ENCODE results near the gene ZFP62. TPM values are rescaled to one million over a fixed set of nuclear protein-coding genes. Genes with fewer than 3 reads are reported as not detected.
"Not testable (repeated sequence)": the region's sequence is repeated elsewhere in the genome, so short reads cannot be mapped to it uniquely, and the experiment has no call there.

The ZFP62 gene
- total RNA-seq, 1 experiment from 2014 or later = 30.7 TPM

DNA sequence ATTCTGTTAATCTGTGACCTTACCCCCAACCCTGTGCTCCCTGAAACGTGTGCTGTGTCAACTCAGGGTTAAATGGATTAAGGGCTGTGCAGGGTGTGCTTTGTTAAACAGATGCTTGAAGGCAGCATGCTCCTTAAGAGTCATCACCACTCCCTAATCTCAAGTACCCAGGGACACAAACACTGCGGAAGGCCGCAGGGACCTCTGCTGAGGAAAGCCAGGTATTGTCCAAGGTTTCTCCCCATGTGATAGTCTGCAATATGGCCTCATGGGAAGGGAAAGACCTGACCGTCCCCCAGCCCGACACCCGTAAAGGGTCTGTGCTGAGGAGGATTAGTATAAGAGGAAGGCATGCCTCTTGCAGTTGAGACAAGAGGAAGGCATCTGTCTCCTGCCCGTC is 33.7 kb downstream of the ZFP62 start:
- H4K20me1 ChIP-seq (ENCODE audit: insufficient read depth); POLR2A ChIA-PET; H3K36me3 ChIP-seq (ENCODE audit: control insufficient read depth in 1 of 2, insufficient read depth in 2 of 2, low read length in 2 of 2); ATAC-seq; H3K4me3 ChIP-seq (replicated peaks in 1 of 2; ENCODE audit: low read depth in 1 of 2, low read length in 2 of 2); RAD21 ChIA-PET (ENCODE audit: low non-redundant PET in 1 of 2, low total read pairs in 2 of 2, uncharacterized antibody in 2 of 2, unreplicated experiment in 2 of 2); H3K9me3 ChIP-seq (ENCODE audit: control insufficient read depth in 1 of 2, insufficient read depth in 1 of 2, low read depth in 1 of 2, low read length in 2 of 2); CTCF ChIA-PET; H3K9me2 ChIP-seq (ENCODE audit: insufficient read depth); H2AFZ ChIP-seq (ENCODE audit: low read depth, low read length, poor library complexity, severe bottlenecking); H3K27ac ChIP-seq (ENCODE audit: low read depth, low read length); H3K27me3 ChIP-seq (ENCODE audit: insufficient read depth, low read length); intact Hi-C loops (cut with micrococcal nuclease); DNase-seq (ENCODE audit: low read depth, low spot score); H3K9ac ChIP-seq (ENCODE audit: low read length); BruUV-seq (replicated peaks); H3K4me2 ChIP-seq (ENCODE audit: low read length): not testable (repeated sequence)
- Histone ChIP-seq H3K4me1 (ENCODE audit: control insufficient read depth in 1 of 2, insufficient read depth in 2 of 2, low read length in 2 of 2) (peaks cover 7 to 35% of the 10 kb centered on the region in 2 experiments; a peak in 3 of 4 replicates), H3K79me2 (ENCODE audit: insufficient read depth, low read length) (peaks cover 17% of the 10 kb centered on the region; the same call in 1 of the 2 replicates)

DNA sequence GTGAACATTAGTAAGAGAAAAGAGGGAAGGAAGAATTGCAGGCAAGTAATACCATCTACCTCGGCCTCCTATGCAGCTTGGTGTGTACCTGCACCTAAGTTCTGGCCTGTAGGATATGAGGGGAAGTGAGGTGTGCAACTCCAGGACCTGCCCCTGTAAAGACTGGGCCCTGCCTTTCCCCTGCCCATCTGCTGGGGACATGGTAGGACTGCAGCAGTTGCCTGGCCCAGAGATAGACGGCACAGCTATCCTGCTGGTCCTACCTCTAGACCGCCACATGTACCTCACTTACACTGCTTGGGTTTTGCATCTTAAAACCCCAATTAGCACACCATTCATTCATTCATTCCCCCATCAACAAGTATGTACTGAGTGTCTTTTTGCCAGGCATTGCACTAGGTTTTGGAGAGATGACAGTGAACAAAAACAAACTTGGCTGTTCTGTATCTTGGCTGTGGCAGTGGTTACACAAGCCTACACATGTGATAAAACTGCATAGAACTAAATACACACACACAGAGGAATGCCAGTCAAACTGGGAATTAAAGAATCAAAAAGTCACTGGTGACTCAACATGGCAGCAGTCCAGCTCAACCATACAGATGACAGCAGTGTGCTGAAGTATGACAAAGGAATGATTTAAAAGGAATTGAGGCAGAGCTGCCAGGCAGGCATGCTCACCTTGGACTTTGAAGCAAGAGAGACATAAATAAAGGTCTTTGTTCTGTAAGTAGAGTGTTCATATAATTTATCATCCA is 35.1 kb downstream of the ZFP62 start:
- H4K20me1 ChIP-seq (ENCODE audit: insufficient read depth) = no peaks in the 10 kb centered on the region
- ChIA-PET RAD21 (ENCODE audit: low non-redundant PET in 1 of 2, low total read pairs in 2 of 2, uncharacterized antibody in 2 of 2, unreplicated experiment in 2 of 2) (no interaction called here), CTCF (no interaction called here), POLR2A (no interaction called here)
- DNase-seq (ENCODE audit: low read depth, low spot score) (no peak), ATAC-seq (peak; percentile 60; the same call in 1 of the 2 replicates)
- peaks cover 4 to 25% of the 10 kb centered on the region in 2 experiments; a peak in 2 of 4 replicates for H3K4me1 ChIP-seq (ENCODE audit: control insufficient read depth in 1 of 2, insufficient read depth in 2 of 2, low read length in 2 of 2)
- BruUV-seq (replicated peaks) = no TSS peak
- H3K36me3 ChIP-seq (ENCODE audit: control insufficient read depth in 1 of 2, insufficient read depth in 2 of 2, low read length in 2 of 2) = 0 out of 4 replicates have a peak, but pooled peaks cover 0 to 6% of the 10 kb centered on the region in 2 experiments
- TF ChIP-seq SIN3A (IDR thresholded peaks at IDR 0.05; ENCODE audit: low read depth) (no peak), ZNF274 (IDR thresholded peaks at IDR 0.05; ENCODE audit: low read depth, low read length) (no peak), CBX3 (IDR thresholded peaks at IDR 0.05; ENCODE audit: low read depth) (peak; percentile 32; the same call in 1 of the 2 replicates), SRF (IDR thresholded peaks at IDR 0.05; ENCODE audit: low read depth) (no peak), FOSL1 (IDR thresholded peaks at IDR 0.05; ENCODE audit: low read depth) (peak; percentile 58; the same call in 1 of the 2 replicates), EGR1 (IDR thresholded peaks at IDR 0.05; ENCODE audit: low read depth) (no peak), ELF1 (IDR thresholded peaks at IDR 0.05; ENCODE audit: borderline replicate concordance, low read depth) (no peak), RAD21 (IDR thresholded peaks at IDR 0.05; ENCODE audit: low read depth) (no peak), SP1 (IDR thresholded peaks at IDR 0.05; ENCODE audit: low read depth) (peak; percentile 46), CEBPB (IDR thresholded peaks at IDR 0.05; ENCODE audit: low read depth) (no peak), POLR2AphosphoS5 (IDR thresholded peaks at IDR 0.05; ENCODE audit: low read depth, low read length) (no peak), YY1 (IDR thresholded peaks at IDR 0.05; ENCODE audit: extremely low read depth, insufficient replicate concordance, low read depth, low read length) (no peak), JUND (IDR thresholded peaks at IDR 0.05) (peak; percentile 56), EZH2 (IDR thresholded peaks at IDR 0.05) (no peak)
- TF ChIP-seq, protein P1, sequence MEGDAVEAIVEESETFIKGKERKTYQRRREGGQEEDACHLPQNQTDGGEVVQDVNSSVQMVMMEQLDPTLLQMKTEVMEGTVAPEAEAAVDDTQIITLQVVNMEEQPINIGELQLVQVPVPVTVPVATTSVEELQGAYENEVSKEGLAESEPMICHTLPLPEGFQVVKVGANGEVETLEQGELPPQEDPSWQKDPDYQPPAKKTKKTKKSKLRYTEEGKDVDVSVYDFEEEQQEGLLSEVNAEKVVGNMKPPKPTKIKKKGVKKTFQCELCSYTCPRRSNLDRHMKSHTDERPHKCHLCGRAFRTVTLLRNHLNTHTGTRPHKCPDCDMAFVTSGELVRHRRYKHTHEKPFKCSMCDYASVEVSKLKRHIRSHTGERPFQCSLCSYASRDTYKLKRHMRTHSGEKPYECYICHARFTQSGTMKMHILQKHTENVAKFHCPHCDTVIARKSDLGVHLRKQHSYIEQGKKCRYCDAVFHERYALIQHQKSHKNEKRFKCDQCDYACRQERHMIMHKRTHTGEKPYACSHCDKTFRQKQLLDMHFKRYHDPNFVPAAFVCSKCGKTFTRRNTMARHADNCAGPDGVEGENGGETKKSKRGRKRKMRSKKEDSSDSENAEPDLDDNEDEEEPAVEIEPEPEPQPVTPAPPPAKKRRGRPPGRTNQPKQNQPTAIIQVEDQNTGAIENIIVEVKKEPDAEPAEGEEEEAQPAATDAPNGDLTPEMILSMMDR (IDR thresholded peaks at IDR 0.05 in 2 of 3, conservative IDR thresholded peaks at IDR 0.05 in 1 of 3; ENCODE audit: borderline replicate concordance in 1 of 3, insufficient read depth in 1 of 3, low read depth in 2 of 3, low read length in 2 of 3) = no peak
- TF ChIP-seq, protein P2, sequence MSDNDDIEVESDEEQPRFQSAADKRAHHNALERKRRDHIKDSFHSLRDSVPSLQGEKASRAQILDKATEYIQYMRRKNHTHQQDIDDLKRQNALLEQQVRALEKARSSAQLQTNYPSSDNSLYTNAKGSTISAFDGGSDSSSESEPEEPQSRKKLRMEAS (IDR thresholded peaks at IDR 0.05) = peak; percentile 60
- no peak overlapping the region for H3K27ac ChIP-seq (ENCODE audit: low read depth, low read length)
- intact Hi-C loops (cut with micrococcal nuclease) = no loop called here
- no peak overlapping the region for H2AFZ ChIP-seq (ENCODE audit: low read depth, low read length, poor library complexity, severe bottlenecking)
- H3K4me3 ChIP-seq (replicated peaks in 1 of 2; ENCODE audit: low read depth in 1 of 2, low read length in 2 of 2) = no peak overlapping the region
- H3K4me2 ChIP-seq (ENCODE audit: low read length) = peak overlapping the region; percentile 8
- H3K79me2 ChIP-seq (ENCODE audit: insufficient read depth, low read length) = peaks cover 9% of the 10 kb centered on the region; the same call in 1 of the 2 replicates
- H3K27me3 ChIP-seq (ENCODE audit: insufficient read depth, low read length) = no peaks in the 10 kb centered on the region
- H3K9ac ChIP-seq (ENCODE audit: low read length) = no peak overlapping the region
- no peaks in the 10 kb centered on the region for H3K9me2 ChIP-seq (ENCODE audit: insufficient read depth)
- H3K9me3 ChIP-seq (ENCODE audit: control insufficient read depth in 1 of 2, insufficient read depth in 1 of 2, low read depth in 1 of 2, low read length in 2 of 2) = peaks cover 0 to 8% of the 10 kb centered on the region in 2 experiments; a peak in 1 of 4 replicates
